NCI-H1694 treated with DMSO at 0.1 percent for 48 hours (cell line): ENCODE results near the gene GNAS.
A peak's percentile ranks its signal among the peaks of the same experiment; 100 is the strongest.

Experiments used
- DNase-seq: peaks from one replicate; lab custom pipeline; 2025; lab: John Stamatoyannopoulos, UW

Gene GNAS

GRCh38 chr20:58898629-58899408 is 46.3 kb downstream of the GNAS start:
- DNase-seq = no peak

GRCh38 chr20:58899512-58899911 is 47.0 kb downstream of the GNAS start:
- DNase-seq = no peak

GRCh38 chr20:58900397-58900796 is 47.9 kb downstream of the GNAS start:
- no peak for DNase-seq

GRCh38 chr20:58901488-58902402 is 49.2 kb downstream of the GNAS start:
- DNase-seq = no peak

GRCh38 chr20:58903614-58904013 is 51.1 kb downstream of the GNAS start:
- no peak for DNase-seq

- DNase-seq = no peak
These were observed 52.7 kb downstream of the GNAS start for GRCh38 chr20:58905236-58905635.

- no peak for DNase-seq
These were observed 53.6 kb downstream of the GNAS start for GRCh38 chr20:58906111-58906510.

- DNase-seq = no peak
These were observed 54.4 kb downstream of the GNAS start for GRCh38 chr20:58906894-58907293.

GRCh38 chr20:58907320-58908137 is 55.0 kb downstream of the GNAS start:
- peak; percentile 39 for DNase-seq

GRCh38 chr20:58908221-58908620 is 55.7 kb downstream of the GNAS start:
- DNase-seq = no peak

- DNase-seq = no peak
These were observed 56.4 kb downstream of the GNAS start for GRCh38 chr20:58908941-58909340.

- DNase-seq = no peak
These were observed 57.1 kb downstream of the GNAS start for GRCh38 chr20:58909585-58909984.

- DNase-seq = no peak
These were observed 58.0 kb downstream of the GNAS start for GRCh38 chr20:58910473-58910872.

- DNase-seq = no peak
These were observed 58.8 kb downstream of the GNAS start for GRCh38 chr20:58911309-58911708.

GRCh38 chr20:58911970-58912369 is 59.5 kb downstream of the GNAS start:
- DNase-seq = no peak

- no peak for DNase-seq
These were observed 60.6 kb downstream of the GNAS start for GRCh38 chr20:58913079-58913478.

GRCh38 chr20:58918621-58919020 is 66.1 kb downstream of the GNAS start:
- no peak for DNase-seq

GRCh38 chr20:58921564-58921963 is 69.0 kb downstream of the GNAS start:
- no peak for DNase-seq

GRCh38 chr20:58922036-58922435 is 69.5 kb downstream of the GNAS start:
- DNase-seq = no peak

GRCh38 chr20:58923117-58923712 is 70.7 kb downstream of the GNAS start:
- no peak for DNase-seq

GRCh38 chr20:58926802-58927489 is 74.4 kb downstream of the GNAS start:
- DNase-seq = no peak
